Measurements from ENCODE around the gene SPAG16.

The SPAG16 gene

GRCh38 chr2:213763963-213764362 lies 479.7 kb downstream of the SPAG16 start:
- no peaks in the 10 kb centered on the region for H3K27me3 ChIP-seq (ENCODE audit: insufficient read depth, poor library complexity, severe bottlenecking)
- TF ChIP-seq SPI1 (IDR thresholded peaks at IDR 0.05; ENCODE audit: borderline replicate concordance, low read depth) (no peak), GABPA (IDR thresholded peaks at IDR 0.05; ENCODE audit: low read depth) (no peak), POLR2AphosphoS5 (IDR thresholded peaks at IDR 0.05; ENCODE audit: low read depth) (no peak), REST (IDR thresholded peaks at IDR 0.05; ENCODE audit: insufficient replicate concordance, low read depth) (no peak), CTCF (IDR thresholded peaks at IDR 0.05; ENCODE audit: insufficient read depth, low read length) (no peak)
- H3K4me3 ChIP-seq (replicated peaks; ENCODE audit: insufficient read depth, low read length), result no peak overlapping the region
- no peak overlapping the region for H3K27ac ChIP-seq (replicated peaks)
- DNase-seq (ENCODE audit: low read depth in 1 of 2, low spot score in 1 of 2), result no peak

- no peak for DNase-seq (ENCODE audit: low read depth in 1 of 2, low spot score in 1 of 2)
- Histone ChIP-seq H3K27me3 (ENCODE audit: insufficient read depth, poor library complexity, severe bottlenecking) (no peaks in the 10 kb centered on the region), H3K4me3 (replicated peaks; ENCODE audit: insufficient read depth, low read length) (no peak overlapping the region), H3K27ac (replicated peaks) (no peak overlapping the region)
- no peak for TF ChIP-seq CTCF (IDR thresholded peaks at IDR 0.05; ENCODE audit: insufficient read depth, low read length)
- no peak for TF ChIP-seq POLR2AphosphoS5 (IDR thresholded peaks at IDR 0.05; ENCODE audit: low read depth)
- no peak for TF ChIP-seq REST (IDR thresholded peaks at IDR 0.05; ENCODE audit: insufficient replicate concordance, low read depth)
- no peak for TF ChIP-seq SPI1 (IDR thresholded peaks at IDR 0.05; ENCODE audit: borderline replicate concordance, low read depth)
- TF ChIP-seq GABPA (IDR thresholded peaks at IDR 0.05; ENCODE audit: low read depth), result no peak
These were observed 480.6 kb downstream of the SPAG16 start for GRCh38 chr2:213764849-213765248.

- no peak overlapping the region for H3K4me3 ChIP-seq (replicated peaks; ENCODE audit: insufficient read depth, low read length)
- DNase-seq (ENCODE audit: low read depth in 1 of 2, low spot score in 1 of 2), result no peak
- no peaks in the 10 kb centered on the region for H3K27me3 ChIP-seq (ENCODE audit: insufficient read depth, poor library complexity, severe bottlenecking)
- TF ChIP-seq GABPA (IDR thresholded peaks at IDR 0.05; ENCODE audit: low read depth) (no peak), CTCF (IDR thresholded peaks at IDR 0.05; ENCODE audit: insufficient read depth, low read length) (no peak), POLR2AphosphoS5 (IDR thresholded peaks at IDR 0.05; ENCODE audit: low read depth) (no peak), REST (IDR thresholded peaks at IDR 0.05; ENCODE audit: insufficient replicate concordance, low read depth) (no peak), SPI1 (IDR thresholded peaks at IDR 0.05; ENCODE audit: borderline replicate concordance, low read depth) (no peak)
- no peak overlapping the region for H3K27ac ChIP-seq (replicated peaks)
These were observed 481.8 kb downstream of the SPAG16 start for GRCh38 chr2:213766062-213766461.

Measured in HL-60 (cell line).